Mesenchymal stem cell (in vitro differentiated cells and primary cell): ENCODE measurements around the gene HTRA3.

Experiments used
- DNase-seq: peaks from one replicate; pipeline ENCODE4 v3.0.0-alpha.2; 2013
- H2AFZ ChIP-seq: one replicate; pipeline ENCODE4 v1.6.1; 2013; ENCODE audit warnings: low read depth, mild to moderate bottlenecking, control low read depth, inconsistent platforms, low read length, moderate library complexity
- H2AK5ac ChIP-seq: 2 replicates; pipeline ENCODE4 v1.6.1; 2013; ENCODE audit warnings: low read length, moderate library complexity, mild to moderate bottlenecking, inconsistent platforms; ENCODE audit not compliant: severe bottlenecking
- H2BK120ac ChIP-seq: one replicate; pipeline ENCODE4 v1.6.1; 2013; ENCODE audit warnings: low read depth, mild to moderate bottlenecking, inconsistent platforms, low read length, moderate library complexity
- H2BK12ac ChIP-seq, 2 experiments: one replicate each; pipeline ENCODE4 v1.6.1; 2013; ENCODE audit warnings: inconsistent platforms in 2 of 2, low read length in 2 of 2, mild to moderate bottlenecking in 2 of 2, moderate library complexity in 2 of 2, control low read depth in 1 of 2
- H2BK15ac ChIP-seq: one replicate; pipeline ENCODE4 v1.6.1; 2013; ENCODE audit warnings: mild to moderate bottlenecking, low read depth, inconsistent platforms; ENCODE audit not compliant: poor library complexity, severe bottlenecking
- H2BK5ac ChIP-seq: 2 replicates; pipeline ENCODE4 v1.6.1; 2013; ENCODE audit warnings: low read depth, mild to moderate bottlenecking, low read length, control low read depth, inconsistent platforms; ENCODE audit not compliant: poor library complexity, severe bottlenecking
- H3K14ac ChIP-seq, 2 experiments: one replicate each; pipeline ENCODE4 v1.6.1; 2013; ENCODE audit warnings: inconsistent platforms in 2 of 2, low read length in 2 of 2, control low read depth in 1 of 2, mild to moderate bottlenecking in 1 of 2, moderate library complexity in 1 of 2
- H3K18ac ChIP-seq, 2 experiments: one replicate each; pipeline ENCODE4 v1.6.1; 2013; ENCODE audit warnings: inconsistent platforms in 2 of 2, low read length in 2 of 2, control low read depth in 1 of 2, low read depth in 1 of 2, mild to moderate bottlenecking in 1 of 2
- H3K23ac ChIP-seq, 2 experiments: one replicate each; pipeline ENCODE4 v1.6.1; 2013; ENCODE audit warnings: inconsistent platforms in 2 of 2, low read length in 2 of 2, mild to moderate bottlenecking in 2 of 2, moderate library complexity in 2 of 2, control low read depth in 1 of 2
- H3K27ac ChIP-seq: 2 replicates; pipeline ENCODE4 v1.5.1; 2013; ENCODE audit warnings: mild to moderate bottlenecking, moderate library complexity, low read length, control low read depth, inconsistent platforms; ENCODE audit not compliant: poor library complexity, severe bottlenecking
- H3K27me3 ChIP-seq, 2 experiments: 2 replicates each; pipeline versions ENCODE4 v1.6.1 to v1.7.0; 2013; ENCODE audit warnings: low read length in 2 of 2, mild to moderate bottlenecking in 2 of 2, moderate library complexity in 2 of 2, control low read depth in 1 of 2, inconsistent platforms in 1 of 2; ENCODE audit not compliant: control insufficient read depth in 1 of 2, insufficient read depth in 1 of 2
- H3K36me3 ChIP-seq, 2 experiments: 2 replicates each; pipeline versions ENCODE4 v1.6.1 to v1.7.0; 2013; ENCODE audit warnings: low read length in 2 of 2, control low read depth in 1 of 2, inconsistent platforms in 1 of 2, low read depth in 1 of 2, mild to moderate bottlenecking in 1 of 2; ENCODE audit not compliant: insufficient read depth in 2 of 2, control insufficient read depth in 1 of 2
- H3K4ac ChIP-seq, 2 experiments: one replicate each; pipeline ENCODE4 v1.6.1; 2013; ENCODE audit warnings: inconsistent platforms in 2 of 2, low read length in 2 of 2, mild to moderate bottlenecking in 2 of 2, moderate library complexity in 2 of 2, control low read depth in 1 of 2, low read depth in 1 of 2
- H3K4me1 ChIP-seq: 2 replicates; pipeline ENCODE4 v1.6.1; 2013; ENCODE audit warnings: low read depth, low read length, control low read depth; ENCODE audit not compliant: control insufficient read depth, insufficient read depth
- H3K4me2 ChIP-seq: 2 replicates; pipeline ENCODE4 v1.6.1; 2013; ENCODE audit warnings: low read length, mild to moderate bottlenecking, inconsistent platforms; ENCODE audit not compliant: poor library complexity, severe bottlenecking
- H3K4me3 ChIP-seq, 2 experiments: 2 replicates each; pipeline versions ENCODE4 v1.5.1 to v1.7.0; 2013; ENCODE audit warnings: low read length in 2 of 2, mild to moderate bottlenecking in 2 of 2, control low read depth in 1 of 2, low read depth in 1 of 2; ENCODE audit not compliant: insufficient read depth in 1 of 2
- H3K79me1 ChIP-seq: replicated peaks from 2 replicates; pipeline ENCODE4 v1.6.1; 2013; ENCODE audit warnings: mild to moderate bottlenecking, control low read depth, low read length, inconsistent platforms; ENCODE audit not compliant: poor library complexity, severe bottlenecking
- H3K9ac ChIP-seq: 2 replicates; pipeline ENCODE4 v1.7.0; 2013; ENCODE audit warnings: mild to moderate bottlenecking, low read length, moderate library complexity
- H3K9me3 ChIP-seq: 2 replicates; pipeline ENCODE4 v1.7.0; 2013; ENCODE audit warnings: mild to moderate bottlenecking, low read length; ENCODE audit not compliant: control insufficient read depth
- H4K8ac ChIP-seq: one replicate; pipeline ENCODE4 v1.6.1; 2013; ENCODE audit warnings: inconsistent platforms, mild to moderate bottlenecking, low read length, moderate library complexity
- H4K91ac ChIP-seq: one replicate; pipeline ENCODE4 v1.6.1; 2013; ENCODE audit warnings: mild to moderate bottlenecking, low read length, inconsistent platforms
- WGBS: methylation state at CpG from one replicate; pipeline ENCODE4 v1.1.7; 2013; ENCODE audit warnings: mixed read lengths; 5-methylcytosine and 5-hydroxymethylcytosine counted together

The HTRA3 gene

GRCh38 chr4:8228319-8229250, 41.0 kb upstream of the HTRA3 start:
- WGBS: 80% methylated on average over 39 of the region's 39 CpGs
- Histone ChIP-seq H3K23ac (peak overlapping the region in 1 of 2 experiments; percentile 51), H4K8ac (peak overlapping the region; percentile 29), H3K79me1 (peaks cover 7% of the 10 kb centered on the region), H2BK5ac (no peak overlapping the region), H3K27me3 (peaks cover 0 to 11% of the 10 kb centered on the region in 2 experiments), H3K9ac (no peak overlapping the region), H3K18ac (peak overlapping the region; percentile 65 to 76), H2BK15ac (no peak overlapping the region), H3K14ac (peak overlapping the region in 1 of 2 experiments; percentile 84), H3K9me3 (no peaks in the 10 kb centered on the region), H3K36me3 (peaks cover 18 to 62% of the 10 kb centered on the region in 2 experiments), H2BK12ac (peak overlapping the region; percentile 20 to 49), H4K91ac (peak overlapping the region; percentile 77), H3K4ac (peak overlapping the region; percentile 57 to 83), H2AFZ (no peak overlapping the region), H2BK120ac (peak overlapping the region; percentile 23), H3K4me2 (no peak overlapping the region), H3K4me1 (peaks cover 38% of the 10 kb centered on the region), H3K4me3 (no peak overlapping the region), H2AK5ac (peak overlapping the region; percentile 37), H3K27ac (no peak overlapping the region)
- DNase-seq: peak; percentile 79

- Histone ChIP-seq H3K4ac (no peak overlapping the region), H3K9ac (no peak overlapping the region), H3K4me2 (no peak overlapping the region), H3K27ac (no peak overlapping the region), H3K4me3 (no peak overlapping the region), H3K23ac (no peak overlapping the region), H2AK5ac (no peak overlapping the region), H3K14ac (no peak overlapping the region), H2BK120ac (peak overlapping the region; percentile 23), H4K8ac (no peak overlapping the region), H3K79me1 (peaks cover 7% of the 10 kb centered on the region), H3K36me3 (peaks cover 18 to 58% of the 10 kb centered on the region in 2 experiments), H3K27me3 (peaks cover 0 to 11% of the 10 kb centered on the region in 2 experiments), H2AFZ (no peak overlapping the region), H2BK15ac (no peak overlapping the region), H2BK12ac (no peak overlapping the region), H3K4me1 (peaks cover 38% of the 10 kb centered on the region), H2BK5ac (no peak overlapping the region), H4K91ac (peak overlapping the region; percentile 77), H3K9me3 (no peaks in the 10 kb centered on the region), H3K18ac (no peak overlapping the region)
- WGBS: 97% methylated on average over 16 of the region's 17 CpGs
- DNase-seq: no peak
These were observed 40.1 kb upstream of the HTRA3 start for GRCh38 chr4:8229331-8229975.

- Histone ChIP-seq H3K9me3 (no peaks in the 10 kb centered on the region), H3K14ac (no peak overlapping the region), H3K4me3 (no peak overlapping the region), H3K4me2 (no peak overlapping the region), H2BK15ac (no peak overlapping the region), H2BK120ac (no peak overlapping the region), H2AFZ (no peak overlapping the region), H2BK12ac (no peak overlapping the region), H3K36me3 (peaks cover 18 to 58% of the 10 kb centered on the region in 2 experiments), H3K9ac (no peak overlapping the region), H4K8ac (no peak overlapping the region), H2AK5ac (no peak overlapping the region), H3K27me3 (peaks cover 0 to 7% of the 10 kb centered on the region in 2 experiments), H3K4me1 (peaks cover 38% of the 10 kb centered on the region), H3K18ac (no peak overlapping the region), H2BK5ac (no peak overlapping the region), H3K4ac (no peak overlapping the region), H3K23ac (no peak overlapping the region), H3K27ac (no peak overlapping the region), H3K79me1 (peaks cover 7% of the 10 kb centered on the region), H4K91ac (no peak overlapping the region)
- no peak for DNase-seq
- 97% methylated on average over 10 of the region's 11 CpGs for WGBS
These were observed 39.5 kb upstream of the HTRA3 start for GRCh38 chr4:8230033-8230432.

- Histone ChIP-seq H3K79me1 (peaks cover 7% of the 10 kb centered on the region), H3K27me3 (peaks cover 0 to 6% of the 10 kb centered on the region in 2 experiments), H3K9me3 (no peaks in the 10 kb centered on the region), H3K4me2 (no peak overlapping the region), H3K36me3 (peaks cover 18 to 60% of the 10 kb centered on the region in 2 experiments), H2BK120ac (no peak overlapping the region), H3K14ac (no peak overlapping the region), H4K91ac (no peak overlapping the region), H2AFZ (no peak overlapping the region), H3K4ac (no peak overlapping the region), H3K4me3 (no peak overlapping the region), H3K4me1 (peaks cover 35% of the 10 kb centered on the region), H3K9ac (no peak overlapping the region), H2BK12ac (no peak overlapping the region), H2BK15ac (no peak overlapping the region), H2AK5ac (no peak overlapping the region), H4K8ac (no peak overlapping the region), H3K27ac (no peak overlapping the region), H3K23ac (no peak overlapping the region), H3K18ac (no peak overlapping the region), H2BK5ac (no peak overlapping the region)
- DNase-seq: no peak
- WGBS: 84% methylated on average over 10 of the region's 10 CpGs
These were observed 38.7 kb upstream of the HTRA3 start for GRCh38 chr4:8230891-8231290.
